Naive thymus-derived CD4-positive, alpha-beta T cell (primary cell): ENCODE data around the gene STAP2. TPM values are rescaled to one million over a fixed set of nuclear protein-coding genes. Genes with fewer than 3 reads are reported as not detected.

Source experiments
- ATAC-seq: fragments of 150-1000 bp; cut with Tn5 transposase; 2 replicates; pipeline ENCODE4 v1.10.0; 2021; ENCODE audit warnings: mild to moderate bottlenecking, moderate library complexity
- CTCF ChIA-PET: fragments of 350-600 bp; sonication (Branson Sonifier 250); formaldehyde crosslinking; loops from one replicate; lab custom pipeline; 2021; ENCODE audit warnings: antibody characterized with exemption; lab: Charles Lee
- POLR2A ChIA-PET: fragments of 350-600 bp; sonication (Branson Sonifier 250); formaldehyde crosslinking; loops from one replicate; lab custom pipeline; 2021; ENCODE audit warnings: antibody characterized with exemption, inconsistent platforms; lab: Charles Lee
- DNase-seq, 9 donors: peaks; one replicate each; pipeline versions ENCODE4 v3.0.0 to v3.0.0-alpha.2; 2020 to 2022; ENCODE audit warnings: mixed read lengths in 1 of 9
- H3K27ac ChIP-seq: one replicate; pipeline ENCODE4 v1.7.0; 2013; ENCODE audit warnings: mild to moderate bottlenecking, low read depth, low read length, moderate library complexity
- H3K27me3 ChIP-seq, 2 donors: one replicate each; pipeline ENCODE4 v1.7.0; 2013; ENCODE audit warnings: low read length in 2 of 2, mild to moderate bottlenecking in 2 of 2, moderate library complexity in 2 of 2; ENCODE audit not compliant: control insufficient read depth in 2 of 2, insufficient read depth in 2 of 2
- H3K36me3 ChIP-seq, 3 experiments: 1 replicate in 2 of 3; 2 replicates in 1 of 3; pipeline ENCODE4 v1.7.0; 2013; ENCODE audit warnings: low read length in 3 of 3, mild to moderate bottlenecking in 3 of 3, moderate library complexity in 1 of 3; ENCODE audit not compliant: insufficient read depth in 3 of 3, control insufficient read depth in 2 of 3
- H3K4me1 ChIP-seq, 2 donors: one replicate each; pipeline ENCODE4 v1.7.0; 2013; ENCODE audit warnings: low read length in 2 of 2, mild to moderate bottlenecking in 2 of 2, moderate library complexity in 1 of 2; ENCODE audit not compliant: control insufficient read depth in 2 of 2, insufficient read depth in 2 of 2
- H3K4me3 ChIP-seq: 2 replicates; pipeline ENCODE4 v1.7.0; 2013; ENCODE audit warnings: mild to moderate bottlenecking, low read length
- H3K9me3 ChIP-seq, 3 experiments: 1 replicate in 2 of 3; 2 replicates in 1 of 3; pipeline ENCODE4 v1.7.0; 2013; ENCODE audit warnings: low read length in 3 of 3; ENCODE audit not compliant: control insufficient read depth in 2 of 3
- H3K27ac Mint-ChIP-seq, 9 donors: one replicate each; pipeline ENCODE4 v1.8.0; 2020 to 2022; ENCODE audit warnings: mixed read lengths in 9 of 9, mild to moderate bottlenecking in 8 of 9, moderate library complexity in 5 of 9, inconsistent platforms in 2 of 9
- H3K27me3 Mint-ChIP-seq, 5 donors: one replicate each; pipeline ENCODE4 v1.8.0; 2021 to 2022; ENCODE audit warnings: mixed read lengths in 5 of 5, mild to moderate bottlenecking in 1 of 5
- H3K36me3 Mint-ChIP-seq, 5 donors: one replicate each; pipeline ENCODE4 v1.8.0; 2020 to 2022; ENCODE audit warnings: mixed read lengths in 5 of 5, mild to moderate bottlenecking in 3 of 5, inconsistent platforms in 1 of 5
- H3K4me1 Mint-ChIP-seq, 7 donors: one replicate each; pipeline ENCODE4 v1.8.0; 2020 to 2022; ENCODE audit warnings: mixed read lengths in 7 of 7, mild to moderate bottlenecking in 3 of 7, inconsistent platforms in 1 of 7
- H3K4me3 Mint-ChIP-seq, 10 donors: one replicate each; pipeline ENCODE4 v1.8.0; 2020 to 2022; ENCODE audit warnings: mild to moderate bottlenecking in 10 of 10, mixed read lengths in 10 of 10, moderate library complexity in 6 of 10, inconsistent platforms in 2 of 10
- H3K9me3 Mint-ChIP-seq, 11 donors: one replicate each; pipeline ENCODE4 v1.8.0; 2020 to 2022; ENCODE audit warnings: mixed read lengths in 11 of 11, mild to moderate bottlenecking in 4 of 11, inconsistent platforms in 1 of 11, moderate library complexity in 1 of 11
- intact Hi-C, 2 donors: fragments of 100-400 bp; cut with micrococcal nuclease; formaldehyde crosslinking; loops; one replicate each; pipeline ENCODE4 v1.15.1; 2023
- polyA plus RNA-seq, 2 donors: library from polyadenylated mRNA; unstranded; fragments of 300-500 nt; fragmentation: Illumina TruSeq; gene quantifications; one replicate each; pipeline ENCODE4 v1.2.3, GENCODE V29; 2021
- total RNA-seq, 6 experiments: library from RNA in 5 of 6; stranded (reverse) in 5 of 6; gene quantifications; 1 replicate in 5 of 6; 2 replicates in 1 of 6; pipeline ENCODE4 v1.2.3 and lab custom pipeline; 2021 to 2026

The STAP2 gene
- total and polyA plus RNA-seq, 7 experiments from 2014 or later: 2.4 to 11.8 (median 4.5) TPM

DNA sequence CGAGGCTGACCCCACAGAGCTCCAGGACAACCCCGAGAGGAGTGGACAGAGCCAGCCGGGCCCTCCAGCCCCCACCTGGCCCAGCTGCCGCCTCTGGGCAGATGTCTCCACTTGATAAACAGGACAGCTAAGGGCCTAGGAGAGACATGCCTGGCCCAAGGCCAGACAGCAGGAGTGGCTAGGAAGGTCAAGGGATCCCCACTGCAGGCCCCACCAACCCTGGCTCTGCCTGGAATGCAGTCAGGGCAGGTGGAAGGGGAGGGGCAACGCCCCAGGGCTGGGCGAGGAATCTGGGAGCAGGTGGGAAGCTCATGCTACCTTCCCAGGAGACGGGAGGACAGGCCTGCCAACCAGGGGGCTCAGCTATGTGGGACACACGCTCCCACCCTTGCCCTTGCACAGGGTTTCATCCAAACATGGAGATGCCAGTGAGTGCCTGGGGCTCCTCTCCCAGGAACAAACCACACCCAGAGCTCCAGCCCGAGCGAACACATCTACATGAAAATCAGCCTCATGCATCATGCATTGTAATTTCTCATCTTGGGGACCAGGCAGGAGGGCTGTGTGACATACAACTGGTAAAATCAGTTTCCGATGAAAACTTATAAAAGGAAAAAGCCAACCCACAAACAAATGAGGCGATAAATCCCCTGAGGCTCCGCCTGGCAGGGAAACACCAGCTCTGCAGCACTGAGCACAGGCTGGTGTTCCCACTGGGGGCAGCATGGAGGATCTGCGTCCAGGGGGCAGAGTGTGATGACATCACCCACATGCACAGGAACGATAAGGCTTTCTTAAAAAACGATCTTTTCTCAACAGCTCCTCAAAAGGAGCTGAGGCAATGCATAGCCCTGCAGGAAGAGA, 36.8 kb upstream of the STAP2 start:
- no peak overlapping the region for H3K4me3 ChIP-seq
- no peaks in the 10 kb centered on the region for H3K27me3 ChIP-seq
- Mint-ChIP-seq H3K4me1 (peaks cover 32 to 77% (median 59%) of the 10 kb centered on the region in 7 donors), H3K36me3 (peaks cover 0 to 8% (median 0%) of the 10 kb centered on the region in 5 donors), H3K27ac (peak overlapping the region in 8 of 9 donors; percentile 9 to 92 (median 66)), H3K4me3 (peak overlapping the region in 2 of 10 donors; percentile 1 to 16), H3K27me3 (no peaks in the 10 kb centered on the region), H3K9me3 (peaks cover 0 to 3% (median 0%) of the 10 kb centered on the region in 11 donors)
- ATAC-seq (no peak), DNase-seq (no peak)
- intact Hi-C loops: no loop called here
- H3K9me3 ChIP-seq: no peaks in the 10 kb centered on the region
- peaks cover 28 to 40% of the 10 kb centered on the region in 2 donors for H3K4me1 ChIP-seq
- H3K36me3 ChIP-seq: peaks cover 0 to 3% (median 0%) of the 10 kb centered on the region in 3 experiments
- ChIA-PET POLR2A (no interaction called here), CTCF (interaction anchor here (0.5 to 1.3 kb wide), 3 partner anchors 9 to 109 kb away, joined by 4 read pairs; no protein-coding TSS in a partner anchor)
- peak overlapping the region; percentile 2 for H3K27ac ChIP-seq

- H3K4me3 Mint-ChIP-seq: no peak overlapping the region
- no peaks in the 10 kb centered on the region for H3K27me3 Mint-ChIP-seq
- Histone ChIP-seq H3K36me3 (peaks cover 0 to 3% (median 0%) of the 10 kb centered on the region in 3 experiments), H3K9me3 (no peaks in the 10 kb centered on the region), H3K4me1 (peaks cover 26 to 40% of the 10 kb centered on the region in 2 donors), H3K4me3 (no peak overlapping the region), H3K27ac (peak overlapping the region; percentile 2), H3K27me3 (no peaks in the 10 kb centered on the region)
- H3K36me3 Mint-ChIP-seq: peaks cover 0 to 6% (median 0%) of the 10 kb centered on the region in 5 donors
- peak; percentile 60 for ATAC-seq
- ChIA-PET POLR2A (interaction anchor here (1.0 kb wide), 1 partner anchor 28 kb away, joined by 3 read pairs; the partner anchor contains the start of gene CHAF1A), CTCF (interaction anchor here (0.5 to 1.3 kb wide), 3 partner anchors 10 to 108 kb away, joined by 4 read pairs; no protein-coding TSS in a partner anchor)
- intact Hi-C loops: no loop called here
- peaks cover 27 to 76% (median 57%) of the 10 kb centered on the region in 7 donors for H3K4me1 Mint-ChIP-seq
- DNase-seq: no peak
- H3K27ac Mint-ChIP-seq: no peak overlapping the region
- H3K9me3 Mint-ChIP-seq: peaks cover 0 to 3% (median 0%) of the 10 kb centered on the region in 11 donors
These were observed 36.0 kb upstream of the STAP2 start for GRCh38 chr19:4374498-4375163.

GRCh38 chr19:4373601-4374497, 35.2 kb upstream of the STAP2 start:
- DNase-seq: no peak
- H3K27ac ChIP-seq: no peak overlapping the region
- H3K4me1 Mint-ChIP-seq: peaks cover 25 to 75% (median 56%) of the 10 kb centered on the region in 7 donors

DNA sequence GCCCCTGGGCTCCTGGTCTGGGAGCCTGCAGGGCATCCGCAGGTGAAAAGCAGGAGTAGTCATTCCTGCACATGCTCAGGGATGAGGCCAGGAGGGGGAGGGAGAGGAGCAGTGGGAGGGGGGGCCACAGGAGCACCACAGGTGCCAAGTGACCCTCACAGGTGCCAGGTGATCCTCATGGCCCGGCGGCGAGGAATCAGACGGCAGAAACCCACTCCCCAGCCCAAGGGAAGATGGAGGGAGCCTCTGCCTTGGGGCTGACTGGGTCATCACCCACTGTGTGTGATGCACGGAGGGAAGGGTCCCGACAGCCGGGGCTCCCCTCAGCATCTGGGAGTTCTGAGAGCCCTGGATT, 34.4 kb upstream of the STAP2 start:
- peaks cover 0 to 7% (median 0%) of the 10 kb centered on the region in 3 experiments for H3K36me3 ChIP-seq
- ChIA-PET POLR2A (interaction anchor here (1.2 to 1.4 kb wide), 2 partner anchors 27 to 29 kb away, joined by 3 read pairs; partner anchors contain the start of genes CHAF1A and SH3GL1), CTCF (no interaction called here)
- H3K27ac ChIP-seq: no peak overlapping the region
- H3K4me1 ChIP-seq: peaks cover 25 to 41% of the 10 kb centered on the region in 2 donors
- Mint-ChIP-seq H3K4me1 (peaks cover 31 to 75% (median 58%) of the 10 kb centered on the region in 7 donors), H3K9me3 (peaks cover 0 to 3% (median 0%) of the 10 kb centered on the region in 11 donors), H3K4me3 (no peak overlapping the region), H3K36me3 (peaks cover 0 to 3% (median 0%) of the 10 kb centered on the region in 5 donors), H3K27me3 (no peaks in the 10 kb centered on the region), H3K27ac (peak overlapping the region in 3 of 9 donors; percentile 18 to 21 (median 19))
- H3K4me3 ChIP-seq: no peak overlapping the region
- no peaks in the 10 kb centered on the region for H3K27me3 ChIP-seq
- no peak for ATAC-seq
- DNase-seq: no peak
- H3K9me3 ChIP-seq: no peaks in the 10 kb centered on the region
- intact Hi-C loops: no loop called here

More at GRCh38 chr19:4373601-4374497, 35.2 kb upstream of the STAP2 start:
- H3K9me3 ChIP-seq: no peaks in the 10 kb centered on the region
- H3K27me3 ChIP-seq: no peaks in the 10 kb centered on the region
- no peak overlapping the region for H3K4me3 ChIP-seq
- CTCF ChIA-PET: no interaction called here
- H3K36me3 ChIP-seq: peaks cover 0 to 3% (median 0%) of the 10 kb centered on the region in 3 experiments
- POLR2A ChIA-PET: interaction anchor here (1.0 kb wide), 1 partner anchor 28 kb away, joined by 3 read pairs; the partner anchor contains the start of gene CHAF1A
- H3K4me1 ChIP-seq: peaks cover 20 to 37% of the 10 kb centered on the region in 2 donors
- H3K27ac Mint-ChIP-seq: peak overlapping the region in 5 of 9 donors; percentile 14 to 77 (median 41)
- H3K9me3 Mint-ChIP-seq: peaks cover 0 to 3% (median 0%) of the 10 kb centered on the region in 11 donors
- ATAC-seq: peak; percentile 8
- peak overlapping the region in 1 of 10 donors; percentile 17 for H3K4me3 Mint-ChIP-seq
- no peaks in the 10 kb centered on the region for H3K27me3 Mint-ChIP-seq
- intact Hi-C loops: no loop called here
- peaks cover 0 to 3% (median 0%) of the 10 kb centered on the region in 5 donors for H3K36me3 Mint-ChIP-seq

DNA sequence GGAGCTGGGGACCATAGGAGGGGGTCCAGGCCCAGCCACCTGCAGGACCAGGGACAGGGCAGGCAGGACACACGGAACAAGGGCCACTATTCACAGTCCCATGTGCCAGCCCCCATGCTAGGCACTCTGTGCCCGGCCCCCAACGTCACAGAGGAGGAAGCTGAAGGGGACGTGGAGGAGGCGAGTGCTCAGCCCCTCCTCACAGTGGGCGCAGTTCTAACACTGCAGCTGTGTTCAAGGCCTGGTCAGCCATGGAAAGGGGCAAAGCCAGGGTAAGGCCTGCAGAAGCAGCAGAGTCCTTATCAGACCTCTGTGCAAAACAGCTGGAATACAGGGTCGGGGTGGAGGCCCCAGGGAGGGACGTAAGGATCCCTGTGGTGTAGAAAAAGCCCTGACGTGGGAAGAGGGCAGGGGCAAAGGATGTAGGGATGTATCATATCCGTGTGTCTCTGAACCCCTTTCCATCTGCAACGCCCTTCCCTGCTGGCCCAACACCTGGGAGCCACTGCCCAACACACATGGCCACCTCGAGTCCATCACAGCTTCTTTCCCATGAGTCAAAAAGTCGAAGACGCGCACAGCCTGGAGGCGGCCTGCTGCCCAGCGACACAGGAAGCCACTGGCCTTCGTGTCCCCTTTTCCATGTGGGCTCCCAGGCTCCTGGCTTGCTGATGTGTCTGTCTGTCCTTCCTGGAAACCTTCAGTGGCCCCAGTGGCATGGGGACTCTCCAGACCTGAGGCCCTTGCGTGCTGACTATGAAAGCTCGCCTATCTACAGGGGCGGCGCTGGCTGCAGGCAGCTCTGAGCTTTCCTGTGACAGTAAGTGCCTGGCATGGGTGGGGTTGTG, 33.8 kb upstream of the STAP2 start:
- peaks cover 0 to 3% (median 0%) of the 10 kb centered on the region in 5 donors for H3K36me3 Mint-ChIP-seq
- Histone ChIP-seq H3K36me3 (peaks cover 0 to 13% (median 0%) of the 10 kb centered on the region in 3 experiments), H3K9me3 (no peaks in the 10 kb centered on the region), H3K27ac (peak overlapping the region; percentile 24), H3K4me3 (no peak overlapping the region), H3K27me3 (no peaks in the 10 kb centered on the region), H3K4me1 (peaks cover 25 to 41% of the 10 kb centered on the region in 2 donors)
- no peak overlapping the region for H3K4me3 Mint-ChIP-seq
- peaks cover 36 to 74% (median 61%) of the 10 kb centered on the region in 7 donors for H3K4me1 Mint-ChIP-seq
- peak overlapping the region in 6 of 9 donors; percentile 19 to 94 (median 59) for H3K27ac Mint-ChIP-seq
- intact Hi-C loops: no loop called here
- ATAC-seq (no peak), DNase-seq (no peak)
- ChIA-PET CTCF (no interaction called here), POLR2A (interaction anchor here (0.6 to 1.4 kb wide), 4 partner anchors 8 to 34 kb away, joined by 3 read pairs; partner anchors contain the start of genes CHAF1A and SH3GL1)
- H3K9me3 Mint-ChIP-seq: peaks cover 0 to 3% (median 0%) of the 10 kb centered on the region in 11 donors
- H3K27me3 Mint-ChIP-seq: no peaks in the 10 kb centered on the region
